Measurements from ENCODE around the gene CACNB3. TPM values are rescaled to one million over a fixed set of nuclear protein-coding genes. Genes with fewer than 3 reads are reported as not detected.
A peak's percentile ranks its signal among the peaks of the same experiment; 100 is the strongest.
"Not testable (repeated sequence)": the region's sequence is repeated elsewhere in the genome, so short reads cannot be mapped to it uniquely, and the experiment has no call there.

CACNB3 gene
- total RNA-seq, 1 experiment from 2014 or later, result 19.8 TPM

DNA sequence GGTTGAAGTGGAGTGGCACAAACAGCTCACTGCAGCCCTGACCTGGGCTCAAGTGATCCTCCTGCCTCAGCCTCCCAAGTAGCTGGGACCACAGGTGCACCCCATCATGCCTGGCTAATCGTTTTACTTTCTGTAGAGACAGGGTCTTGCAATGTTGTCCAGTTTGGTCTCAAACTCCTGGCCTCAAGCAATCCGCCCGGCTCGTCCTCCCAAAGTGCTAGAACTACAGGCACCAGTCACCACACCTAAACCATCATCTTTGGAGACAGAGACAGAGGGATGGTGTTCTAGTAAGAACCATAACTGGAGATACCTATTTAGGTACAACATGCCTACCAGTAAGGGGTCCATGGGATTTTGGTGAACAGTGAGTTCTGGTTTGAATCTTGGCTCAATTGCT is 36.2 kb downstream of the CACNB3 start:
- no peak for DNase-seq (ENCODE audit: low spot score)

DNA sequence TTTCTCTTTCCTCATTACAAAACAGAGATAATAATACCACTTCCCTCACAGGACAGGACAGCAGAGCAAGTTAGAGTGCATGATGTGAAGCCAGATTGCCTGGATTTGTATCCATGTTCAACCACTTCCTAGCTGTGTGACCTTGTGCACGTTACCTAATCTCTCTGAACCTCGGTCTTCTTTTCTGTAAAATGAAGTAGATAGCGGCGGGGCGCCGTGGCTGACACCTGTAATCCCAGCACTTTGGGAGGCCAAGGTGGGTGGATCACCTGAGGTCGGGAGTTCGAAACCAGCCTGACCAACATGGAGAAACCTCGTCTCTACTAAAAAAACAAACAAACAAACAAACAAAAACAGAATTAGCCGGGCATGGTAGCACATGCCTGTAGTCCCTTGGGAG is 36.6 kb downstream of the CACNB3 start:
- not testable (repeated sequence) for DNase-seq (ENCODE audit: low spot score)

DNA sequence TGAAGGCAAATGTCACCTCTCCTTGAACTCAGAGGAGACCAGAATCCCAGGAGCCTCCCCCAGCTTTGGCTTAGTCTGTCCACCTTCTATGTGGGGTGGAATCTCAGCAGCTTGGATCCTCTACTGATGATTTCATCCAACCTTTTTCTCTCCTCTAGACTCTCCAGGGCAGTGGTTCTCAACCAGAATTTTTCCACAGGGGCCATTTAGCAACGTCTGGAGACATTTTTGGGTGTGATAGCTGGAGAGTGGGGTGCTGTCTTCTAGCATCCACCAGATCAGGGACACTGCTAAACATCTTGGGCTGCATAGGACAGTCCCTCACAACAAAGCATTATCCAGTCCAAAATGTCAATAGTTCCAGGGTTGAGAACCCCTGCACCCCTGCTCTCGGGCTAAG is 38.1 kb downstream of the CACNB3 start:
- no peak for DNase-seq (ENCODE audit: low spot score)

DNA sequence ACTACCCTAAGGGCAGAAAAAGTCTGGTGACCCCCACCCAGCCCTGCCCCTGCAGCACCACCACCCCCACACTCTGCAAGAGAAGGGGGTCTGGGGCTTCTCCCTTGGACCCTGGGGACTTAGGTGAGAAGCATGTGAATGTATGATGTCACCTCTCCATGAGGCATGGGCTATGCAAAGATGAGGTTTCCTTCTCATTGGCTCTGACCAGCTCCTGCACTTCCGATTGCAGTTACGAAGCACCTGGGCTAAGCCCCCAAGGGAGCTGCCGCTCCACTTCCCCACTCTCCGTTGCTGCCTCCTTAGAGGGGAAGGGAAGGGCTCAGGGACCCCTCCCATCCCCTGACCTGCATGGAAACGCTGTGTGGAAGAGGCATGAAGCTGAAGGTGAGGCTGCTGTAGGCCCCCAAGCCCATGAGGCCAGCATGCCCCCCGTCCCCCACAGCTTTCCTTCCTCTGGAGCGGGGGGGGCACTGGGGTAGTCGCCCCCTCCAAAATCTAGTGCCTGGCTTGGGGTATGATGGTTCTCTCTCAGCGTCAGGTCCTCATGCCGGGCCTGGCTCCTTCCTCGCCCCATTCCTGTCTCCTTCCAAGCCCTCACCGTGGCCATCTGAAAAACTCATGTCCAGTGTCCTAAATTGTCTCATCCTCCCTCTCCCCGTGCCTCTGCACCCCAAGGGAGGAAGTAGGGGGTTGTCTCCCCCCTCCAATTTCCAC is 39.1 kb downstream of the CACNB3 start:
- DNase-seq (ENCODE audit: low spot score), result no peak

DNA sequence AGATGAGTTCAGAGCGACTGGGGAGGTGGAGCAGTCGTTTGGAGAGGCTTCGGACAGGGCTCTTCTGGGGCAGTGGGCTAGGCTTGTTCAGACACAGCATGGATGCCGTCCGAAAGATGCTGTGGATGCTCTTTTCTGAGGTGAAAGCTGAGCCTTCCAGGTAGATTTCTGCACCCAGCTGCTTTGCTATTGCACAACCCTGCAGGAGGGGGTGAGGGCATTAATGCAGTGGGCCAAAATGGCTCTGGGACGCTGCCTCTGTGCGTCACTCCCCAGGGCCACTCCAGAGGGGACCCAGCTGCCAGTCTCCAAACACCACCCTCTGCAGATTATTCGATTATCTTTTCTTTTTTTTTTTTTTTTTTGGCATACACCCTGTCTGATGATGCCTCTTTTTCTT is 39.7 kb downstream of the CACNB3 start:
- DNase-seq (ENCODE audit: low spot score), result no peak

DNA sequence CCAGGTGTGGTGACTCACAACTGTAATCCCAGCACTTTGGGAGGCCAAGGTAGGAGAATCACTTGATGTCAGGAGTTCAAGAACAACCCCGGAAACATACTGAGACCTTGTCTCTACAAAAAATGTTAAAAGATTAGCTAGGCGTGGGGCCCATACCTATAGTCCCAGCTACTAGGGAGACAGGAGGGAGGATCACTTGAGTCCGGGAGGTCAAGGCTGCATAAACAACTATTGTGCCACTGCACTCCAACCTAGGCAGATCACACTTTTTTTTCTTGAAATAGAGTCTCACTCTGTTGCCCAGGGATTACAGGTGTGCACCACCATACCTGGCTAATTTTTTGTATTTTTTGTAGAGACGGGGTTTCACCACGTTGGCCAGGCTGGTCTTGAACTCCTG is 41.3 kb downstream of the CACNB3 start:
- no peak for DNase-seq (ENCODE audit: low spot score)

DNA sequence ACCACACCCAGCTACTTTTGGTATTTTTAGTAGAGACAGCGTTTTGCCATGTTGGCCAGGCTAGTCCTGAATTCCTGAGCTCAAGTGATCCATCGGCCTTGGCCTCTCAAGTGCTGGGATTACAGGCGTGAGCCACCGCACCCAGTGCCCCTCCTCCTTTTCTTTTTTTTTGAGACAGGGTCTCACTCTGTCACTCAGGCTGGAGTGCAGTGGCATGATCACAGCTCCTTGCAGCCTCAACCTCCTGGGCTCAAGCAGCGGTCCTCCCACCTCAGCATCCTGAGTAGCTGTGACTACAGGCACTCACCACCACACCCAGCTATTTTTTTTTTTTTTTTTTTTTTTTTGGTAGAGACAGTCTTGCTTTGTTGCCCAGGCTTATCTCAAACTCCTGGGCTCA is 41.9 kb downstream of the CACNB3 start:
- not testable (repeated sequence) for DNase-seq (ENCODE audit: low spot score)

DNA sequence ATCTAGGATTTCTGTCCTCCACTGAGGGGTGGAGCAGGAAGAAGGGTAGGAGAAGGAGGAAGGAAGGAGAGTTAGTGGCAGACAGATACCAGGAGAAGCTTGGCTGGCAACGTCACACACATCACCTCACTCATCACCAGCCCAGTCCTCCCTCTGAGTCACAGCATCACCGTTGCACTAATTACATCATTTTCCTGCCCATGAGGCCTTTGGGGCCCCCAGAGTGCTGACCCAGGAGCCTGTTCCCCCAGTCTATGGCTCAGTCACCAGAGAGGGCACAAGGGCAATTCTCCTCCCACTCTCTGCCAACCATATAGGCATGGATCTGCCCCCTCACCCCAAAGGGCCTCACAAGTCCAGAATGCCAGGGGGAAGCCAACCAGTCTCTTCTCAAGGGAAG is 42.8 kb downstream of the CACNB3 start:
- DNase-seq (ENCODE audit: low spot score), result peak; percentile 17

DNA sequence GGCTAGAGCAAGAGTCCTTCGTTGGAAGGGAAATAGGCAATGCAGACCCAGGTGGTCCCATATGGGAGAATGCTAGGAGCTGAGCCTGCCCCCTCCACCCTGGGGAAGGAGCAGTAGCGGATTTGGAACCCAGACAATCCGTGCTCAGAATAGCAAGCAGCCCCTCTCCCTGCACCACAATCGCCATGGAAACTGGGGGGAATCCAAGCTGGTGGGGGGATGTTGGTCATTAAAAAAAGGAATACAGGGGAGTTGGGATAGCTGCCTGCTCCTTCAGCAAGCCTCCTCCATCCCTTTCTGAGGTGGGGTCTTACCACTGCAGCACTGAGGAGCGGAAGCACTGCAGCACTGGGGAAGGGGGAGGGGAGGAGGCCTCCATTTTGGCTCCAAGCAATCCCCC is 44.5 kb downstream of the CACNB3 start:
- no peak for DNase-seq (ENCODE audit: low spot score)

DNA sequence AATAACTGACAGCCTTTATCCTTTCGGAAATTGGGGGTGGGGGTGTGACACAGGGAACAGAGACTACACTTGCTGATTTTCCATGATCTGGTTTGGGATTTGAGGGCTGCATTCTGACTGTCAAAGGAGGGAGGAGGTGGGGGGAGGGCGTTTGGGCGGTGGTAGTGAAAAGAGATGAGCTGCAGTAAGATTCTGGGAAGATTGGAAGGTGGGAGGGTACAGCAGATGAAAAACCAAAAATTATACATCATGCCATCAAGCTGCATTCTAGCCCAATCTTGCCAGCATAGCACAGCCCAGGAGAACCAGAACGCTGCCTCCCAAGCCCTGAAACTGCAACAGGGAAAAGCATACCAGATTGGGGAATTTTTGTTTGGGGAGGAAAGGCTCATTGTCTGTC is 45.0 kb downstream of the CACNB3 start:
- no peak for DNase-seq (ENCODE audit: low spot score)

DNA sequence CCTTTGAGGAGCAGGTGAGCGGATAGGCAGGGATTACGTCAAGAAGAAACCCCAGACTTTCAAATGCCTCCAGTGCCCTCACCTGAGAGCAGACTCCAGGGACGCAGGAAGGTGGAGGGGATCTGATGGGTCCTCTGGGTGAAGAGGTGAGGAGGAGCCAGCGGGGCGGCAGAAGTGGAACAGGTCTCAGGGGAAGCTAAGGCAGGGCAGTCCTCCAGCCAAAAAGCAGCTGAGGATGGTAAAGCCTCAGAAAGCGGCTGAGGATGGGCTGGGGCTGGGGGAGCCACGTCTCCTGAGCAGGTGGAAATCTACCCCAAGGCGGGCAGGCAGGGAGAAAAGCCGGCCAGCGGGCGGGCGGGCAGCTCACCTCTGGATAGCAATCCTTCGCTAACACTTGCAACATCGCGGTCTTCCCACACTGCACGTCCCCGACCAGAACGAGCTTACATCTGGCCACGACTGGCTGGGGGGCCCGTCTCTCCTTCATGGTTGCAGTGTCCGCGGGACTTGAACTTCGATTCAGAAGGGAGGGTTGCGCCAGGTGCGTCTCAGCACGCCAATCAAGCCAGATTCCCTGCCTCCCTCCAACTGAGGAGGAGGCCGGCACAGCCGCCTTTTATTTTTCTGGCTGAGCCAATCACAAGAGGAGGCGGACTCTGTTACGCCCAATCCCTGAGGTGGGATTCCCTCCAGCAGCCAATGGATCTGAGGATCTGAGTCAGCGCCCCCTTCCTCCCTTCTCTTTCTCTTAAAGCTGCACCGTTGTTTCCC is 47.2 kb downstream of the CACNB3 start, which contains the start of gene RND1:
Gene RND1, minus strand, starts transcription at position 590 of the 771 bp plus-strand sequence. Its CDS starts 103 bp downstream, at position 487.
- DNase-seq (ENCODE audit: low spot score), result peak; percentile 94

DNA sequence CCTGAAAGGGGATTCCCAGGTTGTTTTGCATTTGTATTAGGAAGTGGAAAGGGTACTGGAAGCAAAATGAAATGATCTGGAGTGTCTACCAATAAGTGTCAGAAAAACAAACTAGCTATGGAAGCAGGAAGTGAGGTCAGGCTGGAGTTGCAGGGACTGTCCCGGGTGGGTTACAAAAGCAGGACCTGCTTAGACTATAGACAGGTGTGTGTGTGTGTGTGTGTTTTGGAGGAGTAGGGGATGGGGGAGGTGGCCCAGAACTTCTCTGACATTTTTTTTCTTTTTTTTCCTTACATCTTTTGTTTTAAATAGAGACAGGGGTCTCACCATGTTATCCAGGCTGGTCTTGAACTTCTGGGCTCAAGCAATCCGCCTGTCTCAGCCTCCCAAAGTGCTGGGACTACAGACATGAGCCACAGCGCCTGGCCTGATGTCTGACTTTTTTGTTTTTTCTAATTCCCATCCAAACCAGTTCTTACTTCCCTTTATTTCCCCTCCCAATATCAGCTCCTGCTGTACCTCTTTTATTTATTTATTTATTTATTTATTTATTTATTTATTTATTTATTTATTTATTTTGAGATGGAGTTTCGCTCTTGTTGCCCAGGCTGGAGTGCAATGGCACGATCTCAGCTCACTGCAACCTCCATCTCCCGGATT is 47.9 kb downstream of the CACNB3 start:
- no peak for DNase-seq (ENCODE audit: low spot score)

DNA sequence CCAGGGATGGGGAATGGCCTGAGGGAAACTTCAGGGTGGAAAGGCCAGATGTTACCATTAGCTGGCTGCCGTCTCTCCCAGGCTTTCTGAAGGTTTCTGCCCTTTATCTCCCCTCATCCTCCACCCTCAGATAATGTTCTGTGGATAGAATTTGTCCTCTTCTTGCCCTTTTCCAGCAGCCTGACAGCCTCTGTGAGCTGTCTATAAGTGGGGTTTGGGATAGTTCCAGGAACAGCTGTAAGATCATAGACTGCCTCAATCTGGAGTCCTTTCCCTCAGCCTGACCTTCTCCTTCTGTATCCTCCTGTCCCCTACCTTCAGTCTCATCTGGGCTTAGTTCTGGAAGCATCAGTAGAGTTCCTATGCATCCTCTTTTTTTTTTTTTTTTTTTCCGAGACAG is 50.2 kb downstream of the CACNB3 start:
- DNase-seq (ENCODE audit: low spot score), result no peak

DNA sequence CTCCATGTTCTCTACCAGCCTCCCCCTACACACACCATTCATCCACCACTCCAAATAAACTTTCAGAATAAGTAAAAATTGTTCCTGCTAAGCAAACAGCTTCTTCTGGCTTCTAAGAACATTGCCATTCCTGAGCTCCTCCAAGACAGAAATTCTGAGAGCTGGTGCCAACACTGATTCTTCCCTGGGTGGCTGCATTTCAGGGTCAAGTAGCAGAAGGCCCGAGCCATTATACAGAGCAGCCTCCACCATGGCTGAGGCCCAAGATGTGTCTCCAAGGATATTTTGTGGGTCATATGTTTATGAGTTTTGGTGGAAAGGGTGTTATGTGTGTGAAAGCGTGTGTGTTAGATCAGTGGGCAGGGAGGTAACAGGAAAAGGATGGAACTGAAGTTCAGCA is 50.9 kb downstream of the CACNB3 start:
- no peak for DNase-seq (ENCODE audit: low spot score)

DNA sequence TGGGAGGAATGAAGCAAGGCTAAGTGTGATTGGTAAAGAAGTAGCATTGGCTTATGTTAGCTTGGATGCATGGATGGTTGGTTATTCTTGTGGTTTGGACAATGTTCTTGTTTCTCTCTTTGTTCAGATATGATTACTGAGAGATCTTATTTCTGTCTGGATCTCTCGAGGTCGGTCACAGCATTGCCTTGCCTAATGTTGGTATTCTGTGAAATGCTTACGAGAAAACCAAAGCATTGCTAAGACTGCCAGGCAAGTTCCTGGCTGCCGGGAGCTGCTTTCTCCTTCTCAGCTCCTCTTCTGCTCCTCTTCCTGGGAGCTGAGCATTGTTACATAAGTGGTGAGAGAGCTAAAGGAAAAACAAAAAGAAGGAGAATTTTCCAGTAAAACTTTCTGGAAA is 54.8 kb downstream of the CACNB3 start:
- DNase-seq (ENCODE audit: low spot score), result no peak

DNA sequence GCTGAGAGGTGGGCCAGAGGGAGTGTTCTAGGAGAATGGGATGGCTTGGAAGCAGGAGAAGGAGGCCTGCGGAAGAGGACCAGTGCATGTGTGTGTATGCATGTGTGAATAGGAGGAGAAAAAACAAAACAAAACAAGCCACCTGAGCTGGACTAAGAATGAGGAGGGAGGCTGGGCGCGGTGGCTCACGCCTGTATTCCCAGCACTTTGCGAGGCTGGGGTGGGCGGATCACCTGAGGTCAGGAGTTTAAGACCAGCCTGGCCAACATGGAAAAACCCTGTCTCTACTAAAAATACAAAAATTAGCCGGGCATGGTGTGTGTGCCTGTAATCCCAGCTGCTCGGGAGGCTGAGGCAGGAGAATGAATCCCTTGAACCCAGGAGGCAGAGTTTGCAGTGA is 55.2 kb downstream of the CACNB3 start:
- DNase-seq (ENCODE audit: low spot score), result not testable (repeated sequence)

DNA sequence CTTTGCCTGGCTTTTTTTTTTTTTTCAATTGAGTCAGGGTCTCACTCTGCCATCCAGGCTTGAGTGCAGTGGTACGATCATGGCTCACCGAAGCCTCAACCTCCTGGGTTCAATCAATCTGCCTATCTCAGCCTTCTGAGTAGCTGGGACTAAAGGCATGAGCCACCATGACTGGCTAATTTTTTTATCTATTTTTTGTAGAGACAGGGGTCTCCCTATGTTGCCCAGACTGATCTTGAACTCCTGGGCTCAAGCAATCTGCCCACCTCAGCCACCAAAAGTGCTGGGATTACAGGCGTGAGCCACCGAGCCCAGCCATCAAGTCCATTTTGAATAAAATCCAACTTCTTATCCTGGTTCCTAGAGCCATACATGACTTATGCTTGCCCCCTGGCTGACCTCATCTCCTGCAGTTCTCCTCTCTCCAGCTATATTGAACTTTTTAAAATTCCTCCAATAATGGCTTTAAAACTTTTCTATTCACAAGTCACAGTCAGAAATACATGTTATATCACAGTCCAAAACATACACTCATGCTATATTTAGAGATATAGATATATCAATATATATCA is 57.7 kb downstream of the CACNB3 start:
- no peak for DNase-seq (ENCODE audit: low spot score)

Small RNAs within 50 kb of the gene (small RNA-seq; reads per million reads assigned to genes)
- not detected for gene MIR4701
- gene RF00019, result not detected

Other genes starting within 250 kb of the CACNB3 start
- not detected in 2 replicates for gene LALBA, start 248.4 kb upstream of the CACNB3 start, total RNA-seq (2014; rRNA removed; shearing (Covaris generic))
- 37.9 and 38.9 TPM in 2 replicates for gene KANSL2, start 136.3 kb upstream of the CACNB3 start, total RNA-seq (2014; rRNA removed; shearing (Covaris generic))
- gene CCNT1, start 101.8 kb upstream of the CACNB3 start, total RNA-seq (2014; rRNA removed; shearing (Covaris generic)), result 14.1 and 16.7 TPM in 2 replicates
- gene ADCY6, start 29.4 kb upstream of the CACNB3 start, total RNA-seq (2014; rRNA removed; shearing (Covaris generic)), result 46.3 and 47.4 TPM in 2 replicates
- 103 and 104 TPM in 2 replicates for gene DDX23, start 33.7 kb downstream of the CACNB3 start, total RNA-seq (2014; rRNA removed; shearing (Covaris generic))
- 8.7 and 9.8 TPM in 2 replicates for gene RND1, start 47.4 kb downstream of the CACNB3 start, total RNA-seq (2014; rRNA removed; shearing (Covaris generic))
- 16.5 and 19.1 TPM in 2 replicates for gene FKBP11, start 107.0 kb downstream of the CACNB3 start, total RNA-seq (2014; rRNA removed; shearing (Covaris generic))
- 76.3 and 76.9 TPM in 2 replicates for gene ARF3, start 139.0 kb downstream of the CACNB3 start, total RNA-seq (2014; rRNA removed; shearing (Covaris generic))
- gene WNT10B, start 153.2 kb downstream of the CACNB3 start, total RNA-seq (2014; rRNA removed; shearing (Covaris generic)), result 0.16 and 0.71 TPM in 2 replicates
- not detected in 2 replicates for gene WNT1, start 159.8 kb downstream of the CACNB3 start, total RNA-seq (2014; rRNA removed; shearing (Covaris generic))
- 0.66 and 0.83 TPM in 2 replicates for gene DDN, start 180.9 kb downstream of the CACNB3 start, total RNA-seq (2014; rRNA removed; shearing (Covaris generic))
- gene PRKAG1, start 200.3 kb downstream of the CACNB3 start, total RNA-seq (2014; rRNA removed; shearing (Covaris generic)), result 38.4 and 50.4 TPM in 2 replicates
- 28.3 and 32.4 TPM in 2 replicates for gene KMT2D, start 242.3 kb downstream of the CACNB3 start, total RNA-seq (2014; rRNA removed; shearing (Covaris generic))